HG02884 (cell line): ENCODE results near the gene ZC3HAV1L.
A peak's percentile ranks its signal among the peaks of the same experiment; 100 is the strongest.
"Not testable (repeated sequence)": the region's sequence is repeated elsewhere in the genome, so short reads cannot be mapped to it uniquely, and the experiment has no call there.

ENCODE experiments used
- ATAC-seq: cut with Tn5 transposase; IDR thresholded peaks from one replicate; pipeline ENCODE4 v1.9.1; 2021; ENCODE audit warnings: mild to moderate bottlenecking, moderate library complexity; ENCODE audit not compliant: unreplicated experiment

The ZC3HAV1L gene

DNA sequence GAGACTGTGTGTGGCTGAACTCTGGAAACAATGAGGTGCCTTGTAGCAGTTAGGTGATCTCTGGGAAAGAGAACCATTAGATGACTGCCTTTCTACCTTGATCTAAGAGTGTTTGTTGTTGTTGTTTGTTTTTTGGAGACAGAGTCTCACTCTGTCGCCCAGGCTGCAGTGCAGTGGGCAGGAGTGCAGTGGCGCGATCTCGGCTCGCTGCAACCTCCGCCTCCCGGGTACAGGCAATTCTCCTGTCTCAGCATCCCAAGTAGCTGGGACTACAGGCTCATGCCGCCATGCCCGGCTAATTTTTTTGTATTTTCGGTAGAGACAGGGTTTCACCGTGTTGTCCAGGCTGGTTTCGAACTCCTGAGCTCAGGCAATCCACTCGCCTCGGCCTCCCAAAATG, 18.8 kb upstream of the ZC3HAV1L start:
- ATAC-seq = not testable (repeated sequence)

DNA sequence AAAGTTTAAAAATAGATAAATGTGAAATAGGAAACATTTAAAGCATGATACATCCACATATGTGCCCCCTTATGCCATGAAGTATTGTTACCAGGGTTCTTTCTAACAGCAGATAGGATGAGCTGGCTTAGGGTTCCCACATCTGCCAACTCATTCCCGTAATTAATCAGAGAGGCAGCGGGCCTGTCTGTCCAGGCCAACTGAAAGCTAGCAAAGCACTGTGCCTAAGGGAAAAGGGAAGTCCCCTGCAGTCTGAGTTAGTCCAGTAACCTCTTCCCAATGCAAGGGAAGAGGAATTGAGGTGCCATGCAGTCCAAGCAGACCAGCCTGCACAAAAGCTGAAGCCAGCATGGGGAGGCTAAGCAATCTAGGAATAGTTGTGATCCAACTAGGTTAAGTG, 18.3 kb upstream of the ZC3HAV1L start:
- no peak for ATAC-seq

DNA sequence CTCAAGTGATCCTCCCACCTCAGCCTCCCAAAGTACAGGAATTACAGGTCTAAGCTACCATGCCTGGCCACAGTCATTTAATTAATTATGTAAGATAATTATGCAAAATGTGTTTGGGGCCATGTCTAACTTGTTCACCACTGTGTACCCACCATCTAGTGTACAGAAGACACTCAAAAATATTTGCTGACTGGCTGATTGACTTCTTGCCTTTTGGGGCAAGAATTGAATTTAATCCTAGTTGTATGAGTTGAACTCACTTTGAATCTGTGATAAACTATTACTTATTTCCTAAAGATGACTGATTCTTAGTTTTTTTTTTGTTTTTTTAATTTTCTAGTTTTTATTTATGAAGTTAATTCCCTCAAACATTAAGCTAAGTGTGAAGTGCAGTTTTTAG, 15.8 kb upstream of the ZC3HAV1L start:
- no peak for ATAC-seq

DNA sequence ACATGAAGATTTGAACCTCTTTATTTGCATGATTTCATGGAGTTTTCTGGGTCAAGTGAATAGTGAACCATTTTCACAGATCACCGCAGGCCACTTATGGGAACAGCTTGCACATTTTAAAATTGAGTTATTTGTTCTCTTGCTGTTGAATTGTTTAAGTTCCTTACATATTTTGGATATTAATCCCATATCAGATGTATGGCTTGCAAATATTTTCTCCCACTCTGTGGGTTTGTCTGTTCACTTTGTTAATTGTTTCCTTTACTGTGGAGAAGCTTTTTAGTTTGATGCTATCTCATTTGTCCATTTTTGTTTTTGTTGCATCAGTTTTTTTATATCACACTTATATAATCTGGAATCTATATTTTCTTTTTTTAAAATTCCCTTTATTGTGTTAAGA, 14.1 kb upstream of the ZC3HAV1L start:
- no peak for ATAC-seq

DNA sequence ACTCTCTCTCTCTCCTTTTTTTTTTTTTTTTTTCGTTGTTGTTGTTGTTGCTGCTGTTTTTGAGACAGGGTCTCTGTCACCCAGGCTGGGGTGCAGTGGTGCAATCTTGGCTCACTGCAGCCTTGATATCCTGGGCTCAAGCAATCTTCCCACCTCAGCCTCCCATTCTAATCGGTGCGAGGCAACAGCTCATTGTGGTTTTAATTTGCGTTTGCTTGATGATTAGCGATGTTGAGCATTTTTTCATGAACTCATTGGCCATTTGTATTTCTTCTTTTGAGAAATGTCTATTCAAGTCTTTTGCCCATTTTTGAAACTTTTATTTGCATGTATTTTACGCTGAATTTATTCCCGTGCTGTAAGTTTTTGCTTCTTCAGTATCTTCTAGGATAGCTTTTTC, 13.3 kb upstream of the ZC3HAV1L start:
- no peak for ATAC-seq

DNA sequence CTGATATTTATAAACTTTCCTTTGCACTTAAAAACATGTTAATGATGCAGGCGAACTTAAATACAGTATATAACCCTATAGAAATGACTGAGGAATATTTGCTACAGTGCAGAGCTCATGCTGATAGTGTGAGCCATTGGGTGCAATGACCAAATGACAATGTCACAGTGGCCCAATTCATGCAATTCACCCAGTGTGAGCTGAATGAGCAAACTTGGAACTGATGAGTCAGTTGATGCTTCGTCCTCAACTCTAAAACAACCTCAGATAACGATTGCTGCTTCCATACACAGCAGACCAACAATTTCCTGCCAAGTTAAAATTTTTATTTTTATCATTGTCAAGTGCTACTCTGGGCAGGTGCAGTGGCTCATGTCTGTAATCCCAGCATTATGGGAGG, 12.1 kb upstream of the ZC3HAV1L start:
- ATAC-seq = no peak

DNA sequence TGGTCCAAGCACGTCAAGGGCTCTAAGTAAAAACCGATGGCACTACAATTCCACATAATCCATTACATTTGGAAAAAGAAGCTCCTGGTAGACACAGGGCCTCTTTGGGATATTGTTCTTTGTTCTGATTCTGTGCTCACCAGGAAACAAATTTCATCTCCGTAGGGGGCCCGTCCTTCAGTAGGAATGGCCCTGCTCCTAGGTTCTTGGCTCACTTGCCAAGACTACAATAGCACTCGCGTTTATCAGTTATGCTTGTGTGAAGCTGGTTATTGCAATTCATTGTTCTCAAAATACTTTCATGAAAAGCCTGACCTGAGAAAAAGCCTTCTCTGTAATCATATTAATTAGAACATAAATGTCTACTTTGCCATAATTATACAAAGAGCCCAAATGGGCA, 10.3 kb upstream of the ZC3HAV1L start:
- no peak for ATAC-seq

DNA sequence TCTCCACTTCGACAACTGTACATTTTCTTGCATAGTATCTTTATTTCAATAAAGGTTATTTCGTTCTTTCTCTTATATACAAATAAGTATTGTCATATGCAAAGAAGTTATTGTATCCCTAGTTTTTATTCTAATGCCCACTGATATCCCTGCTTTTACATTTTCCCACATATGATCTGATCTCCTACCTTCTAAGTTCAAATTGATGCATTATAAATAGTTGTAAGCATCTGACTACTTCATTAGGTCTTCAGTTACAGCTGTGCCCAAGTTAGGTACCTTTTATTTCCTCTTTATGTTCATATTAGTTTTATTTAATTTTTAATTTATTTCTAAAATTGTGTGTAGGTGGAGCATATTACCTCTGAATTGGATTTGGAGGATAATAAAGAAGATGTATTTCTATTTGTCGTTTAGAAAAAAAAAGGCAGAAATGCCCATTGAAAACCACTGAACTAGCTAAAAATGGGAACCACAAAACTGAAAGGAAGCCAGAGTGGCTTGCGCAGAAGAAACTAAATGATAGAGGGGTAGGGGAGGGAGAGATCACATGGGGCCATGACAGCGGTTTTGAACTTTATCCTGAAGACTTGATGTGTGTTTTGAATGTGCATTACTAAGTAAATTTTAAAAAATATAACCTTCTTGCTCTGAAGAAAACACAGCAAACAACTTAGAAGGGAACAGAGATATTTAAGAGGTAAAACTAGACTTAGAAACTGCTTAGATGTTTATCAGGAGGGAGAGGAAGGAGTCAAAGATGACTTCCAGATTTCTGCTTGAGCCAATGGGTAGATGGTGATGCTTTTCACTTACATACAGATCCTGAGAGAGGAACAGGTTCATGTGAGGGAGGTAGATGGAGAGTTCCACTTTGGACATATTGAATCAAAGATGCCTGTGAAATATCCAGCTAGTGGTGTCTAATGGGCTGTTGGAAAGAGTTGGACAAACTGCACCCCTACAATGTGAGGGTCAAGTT, 9.3 kb upstream of the ZC3HAV1L start:
- ATAC-seq = peak; percentile 49

DNA sequence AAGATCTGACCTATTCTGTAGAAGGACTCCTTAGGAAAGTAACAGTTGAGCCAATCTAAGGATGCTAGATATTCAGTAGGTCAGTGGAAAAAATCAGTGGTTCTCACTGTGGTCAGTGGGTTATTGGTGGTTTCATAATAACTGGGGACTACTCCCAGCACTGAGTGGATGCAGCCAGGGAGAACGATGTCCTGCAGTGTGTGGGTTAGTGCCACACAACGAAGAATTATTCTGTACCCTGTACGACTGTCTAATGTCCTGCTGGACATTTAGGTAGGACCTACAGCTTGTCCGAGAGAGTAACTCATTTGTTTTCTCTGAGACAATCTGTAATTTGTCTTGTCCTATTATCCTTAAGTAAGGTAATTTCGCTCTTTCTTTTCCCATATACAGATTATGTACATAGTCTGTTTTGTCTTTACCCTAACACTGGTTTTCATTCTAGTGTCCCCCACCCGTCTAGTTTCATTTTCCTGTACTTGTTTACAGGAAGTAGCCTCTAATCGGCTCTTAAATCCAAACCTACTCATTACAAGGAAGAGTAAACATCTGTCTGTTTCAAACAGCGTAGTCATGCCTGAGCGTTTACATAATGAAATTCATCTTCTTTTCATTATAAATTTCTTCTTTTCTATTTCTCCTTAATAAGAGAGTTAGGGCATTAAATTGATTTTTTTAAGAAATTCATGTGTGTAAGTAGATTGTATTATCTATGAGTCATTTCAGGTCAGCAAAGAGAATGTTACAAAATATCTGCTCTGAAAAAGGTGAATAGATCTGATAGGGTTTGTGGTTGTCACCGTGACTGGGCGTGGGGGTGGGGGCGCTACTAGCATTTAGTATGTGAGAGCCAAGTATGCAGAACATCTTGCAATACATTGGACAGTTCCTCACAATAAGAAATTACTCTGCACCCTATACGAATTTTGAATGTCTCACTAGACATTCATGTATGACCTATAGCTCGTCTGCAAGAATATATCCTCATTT, 8.3 kb upstream of the ZC3HAV1L start:
- no peak for ATAC-seq

DNA sequence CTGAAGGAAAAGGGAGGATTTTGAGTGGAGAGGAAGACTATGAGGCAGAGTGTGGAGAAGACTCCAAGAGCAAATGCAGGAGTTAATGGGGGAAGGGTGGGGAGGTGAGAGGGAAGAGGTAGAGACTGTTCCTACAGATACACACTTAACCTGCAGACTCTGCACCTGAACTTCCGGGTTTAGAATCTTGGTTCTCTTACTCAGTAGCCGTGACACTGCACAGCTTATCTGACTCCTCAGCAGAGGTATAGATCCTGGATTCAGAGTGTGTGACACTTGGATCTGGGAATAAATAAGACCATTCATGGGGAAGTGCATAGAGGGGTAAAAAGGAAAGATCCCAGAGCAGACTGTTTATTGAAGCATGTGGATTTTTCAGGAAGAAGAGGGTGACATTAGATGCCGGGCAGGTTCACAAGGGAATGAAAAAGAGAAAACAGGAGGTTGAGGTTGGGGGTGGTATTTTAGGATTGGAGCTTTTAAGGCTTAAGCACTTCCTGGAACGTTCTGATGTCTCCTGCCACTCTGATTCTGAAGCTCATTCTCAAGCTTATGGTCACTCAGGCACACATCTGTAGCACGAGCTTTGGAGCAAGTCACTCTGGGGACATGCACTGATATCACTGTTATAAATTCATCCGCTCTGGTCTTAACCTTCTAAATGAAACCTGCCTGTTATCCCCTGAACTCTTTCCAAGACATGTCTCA, 5.7 kb upstream of the ZC3HAV1L start:
- ATAC-seq = no peak

DNA sequence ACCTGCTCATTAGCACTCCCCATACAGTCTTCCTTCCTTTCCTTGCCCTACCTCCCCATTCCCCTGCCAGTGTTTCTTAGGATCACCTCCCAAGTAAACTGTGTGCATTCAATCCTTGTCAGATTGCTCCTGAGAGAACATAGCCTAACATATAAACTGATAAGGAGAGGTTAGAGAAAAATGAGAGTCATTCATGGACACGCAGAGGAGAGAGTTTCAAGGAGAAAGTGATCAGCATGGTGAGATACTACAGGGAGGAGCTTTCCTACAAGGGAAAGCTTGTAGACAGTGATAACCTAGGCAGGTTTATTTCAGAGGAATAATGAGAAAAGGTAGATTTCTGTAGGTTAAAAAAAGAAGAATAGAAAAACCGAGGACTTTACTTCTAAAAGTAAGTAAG, 2.8 kb upstream of the ZC3HAV1L start:
- no peak for ATAC-seq

DNA sequence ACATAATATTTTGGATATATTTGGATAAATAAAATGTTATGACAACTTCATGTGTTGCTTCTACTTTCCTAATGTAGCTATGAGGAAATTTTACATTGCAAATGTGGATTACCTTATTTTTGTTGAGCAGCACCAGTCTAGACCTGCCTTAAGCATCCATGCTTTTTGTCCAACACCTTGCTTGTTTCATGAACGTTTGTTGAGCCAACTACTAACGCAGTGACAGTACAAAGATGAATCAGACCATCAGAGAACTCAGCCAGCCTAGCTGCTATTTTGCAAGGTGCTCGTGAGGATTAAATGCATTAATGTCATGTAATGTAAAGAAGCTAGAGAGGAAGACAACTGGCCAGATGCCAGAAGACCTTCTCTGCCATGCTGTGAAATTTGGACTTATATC, 1.1 kb upstream of the ZC3HAV1L start:
- ATAC-seq = no peak

DNA sequence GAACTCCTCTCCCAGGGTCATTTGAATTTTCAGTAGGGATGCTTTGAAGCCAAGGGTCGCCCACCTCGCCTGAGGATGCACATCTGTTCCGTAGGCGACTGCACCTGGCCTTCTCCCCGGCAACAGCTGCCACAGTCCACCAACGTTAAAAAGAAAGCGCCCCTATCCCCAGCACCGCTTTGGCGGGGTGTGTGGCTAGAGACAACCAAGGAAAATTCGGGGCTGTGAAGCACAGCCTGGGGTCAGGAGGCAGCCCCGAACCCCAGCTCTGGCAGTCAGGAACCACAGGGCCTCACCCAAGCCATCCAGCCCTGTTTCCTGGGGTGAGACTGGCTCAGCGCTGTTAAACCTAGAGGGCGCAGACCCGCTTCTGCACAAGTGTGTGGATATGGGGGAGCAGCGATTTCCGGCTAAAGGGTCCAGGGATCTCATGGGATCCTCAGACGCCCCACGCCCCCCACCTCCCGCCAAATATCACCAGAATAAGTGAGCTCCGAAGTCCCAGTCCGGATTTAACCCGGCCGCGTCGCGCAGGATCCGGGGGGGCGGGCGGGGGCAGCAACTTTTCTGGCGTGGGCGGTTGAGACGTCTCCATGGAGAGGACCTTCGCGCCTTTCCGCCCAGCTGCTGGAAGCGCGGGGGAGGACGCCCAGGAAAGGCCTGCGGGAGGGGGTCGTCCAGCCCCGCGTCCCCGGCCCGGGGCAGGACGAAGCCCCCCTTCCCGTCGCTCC, 822 bp downstream of the ZC3HAV1L start:
- ATAC-seq = peak; percentile 34

DNA sequence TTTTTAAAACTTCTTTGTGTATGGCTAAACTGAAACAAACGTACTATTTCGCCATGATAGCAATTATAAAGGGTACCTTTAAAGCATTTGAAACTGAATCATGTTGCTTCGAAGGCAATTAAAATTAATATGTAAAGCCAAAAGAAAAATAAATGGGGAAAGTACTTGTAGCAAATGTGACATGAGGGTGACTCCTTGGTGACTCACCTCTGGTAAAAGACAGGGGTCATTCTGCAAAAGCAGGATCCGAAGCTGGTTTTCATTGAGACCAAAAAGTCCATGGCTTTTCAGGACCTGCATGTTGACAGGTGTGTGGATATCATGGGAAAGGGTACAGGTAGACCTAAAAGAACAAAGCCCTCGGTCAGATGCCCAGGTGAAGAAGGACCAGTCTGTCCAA, 1.5 kb downstream of the ZC3HAV1L start:
- ATAC-seq = no peak

DNA sequence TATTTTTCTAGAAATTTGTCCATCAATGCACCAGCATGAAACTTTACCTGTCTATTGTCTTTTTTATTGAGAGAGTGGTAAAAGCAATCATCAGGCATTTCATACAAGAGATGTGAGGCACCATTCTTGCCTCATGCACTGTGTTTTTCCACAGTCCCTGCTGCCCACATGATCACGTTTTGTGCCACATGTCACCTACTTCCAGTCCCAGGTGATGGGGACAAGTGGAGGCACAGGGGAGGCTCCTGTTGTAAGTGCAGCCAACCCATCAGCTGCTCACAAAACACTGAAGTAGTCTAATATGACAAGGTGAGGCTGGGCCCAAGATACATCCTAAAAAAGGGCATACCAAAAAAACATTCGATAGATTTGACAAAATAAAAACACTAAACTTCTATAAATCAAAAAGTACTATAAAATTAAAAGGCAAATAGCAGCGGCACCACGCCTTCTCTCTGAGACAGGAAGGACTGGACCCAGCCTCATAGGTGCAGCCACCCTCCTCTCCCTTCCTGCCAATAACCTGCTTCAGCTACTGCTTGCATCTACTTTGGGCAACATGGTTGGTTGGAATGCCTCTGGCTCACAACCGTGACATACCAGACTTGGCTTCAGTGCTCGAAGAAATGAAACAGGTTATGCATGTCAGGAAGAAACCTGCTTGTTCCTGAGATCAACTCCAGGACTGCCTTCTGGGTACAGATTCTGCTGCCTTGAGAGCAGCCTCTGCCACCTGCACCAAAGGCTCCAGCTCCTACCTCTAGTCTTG, 2.3 kb downstream of the ZC3HAV1L start:
- ATAC-seq = no peak

DNA sequence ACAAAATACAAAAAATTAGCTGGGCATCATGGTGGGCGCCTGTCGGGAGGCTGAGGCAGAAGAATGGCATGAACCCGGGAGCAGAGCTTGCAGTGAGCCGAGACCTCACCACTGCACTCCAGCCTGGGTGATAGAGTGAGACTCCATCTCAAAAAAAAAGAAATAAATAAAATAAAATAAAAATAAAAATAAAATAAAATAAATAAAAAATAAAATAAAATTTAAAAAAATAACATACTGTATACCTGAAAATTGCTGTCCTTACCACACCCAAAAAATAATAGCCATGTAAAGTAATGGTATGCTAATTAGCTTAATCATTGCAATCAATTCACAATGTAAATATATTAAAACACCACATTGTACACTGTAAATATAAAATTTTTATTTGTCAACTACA, 3.4 kb downstream of the ZC3HAV1L start:
- ATAC-seq = no peak

DNA sequence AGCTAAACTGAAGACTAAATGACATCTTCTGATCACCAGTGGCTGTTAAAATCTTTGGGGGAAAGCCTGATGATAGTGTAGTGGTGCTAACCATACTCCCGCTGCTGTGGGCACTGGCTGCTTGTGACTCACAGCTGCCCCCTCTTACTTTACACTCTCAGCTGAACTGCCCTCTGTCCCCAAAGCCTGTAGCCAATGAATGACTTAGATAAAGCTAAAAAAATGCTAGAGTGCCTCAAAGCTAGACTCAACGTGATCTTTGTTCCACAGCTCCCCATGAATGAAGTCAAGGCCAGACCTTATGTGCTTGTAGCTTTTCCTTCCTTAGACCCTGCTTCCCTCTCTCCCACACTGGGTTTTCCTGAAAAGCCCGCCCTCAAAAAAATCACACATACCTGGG, 6.5 kb downstream of the ZC3HAV1L start:
- no peak for ATAC-seq

DNA sequence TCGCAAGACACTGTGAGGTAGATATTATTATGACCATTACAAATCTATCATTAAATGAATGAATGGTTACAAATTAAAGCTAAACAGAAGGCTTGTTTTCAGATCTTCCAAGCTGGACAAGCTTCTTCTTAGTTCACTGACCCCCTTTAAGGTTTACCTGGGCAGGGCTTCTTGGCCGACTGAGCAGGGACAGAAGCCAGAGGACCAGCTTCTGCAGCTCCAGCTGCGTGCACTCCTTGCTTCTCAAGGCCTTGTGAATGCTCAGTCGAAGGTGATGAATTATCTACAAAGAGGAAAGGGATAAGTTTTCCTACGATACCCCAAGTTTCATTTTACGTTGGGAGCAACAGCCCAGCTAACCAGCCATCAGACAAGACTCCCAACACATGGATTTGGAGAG, 9.3 kb downstream of the ZC3HAV1L start:
- ATAC-seq = no peak

DNA sequence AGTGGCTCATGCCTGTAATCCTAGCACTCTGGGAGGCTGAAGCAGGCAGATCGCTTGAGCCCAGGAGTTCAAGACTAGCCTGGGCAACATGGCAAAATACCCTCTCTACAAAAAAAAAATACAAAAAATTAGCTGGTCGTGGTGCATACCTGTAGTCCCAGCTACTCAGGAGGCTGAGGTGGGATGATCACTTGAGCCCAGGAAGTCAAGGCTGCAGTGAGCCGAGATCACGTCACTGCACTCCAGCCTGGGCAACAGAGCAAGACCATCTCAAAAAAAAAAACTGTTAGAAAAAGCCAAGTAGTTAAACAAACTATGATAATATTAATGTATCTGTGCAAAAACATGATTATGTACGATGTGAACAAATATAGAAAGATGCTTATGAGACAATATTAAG, 10.0 kb downstream of the ZC3HAV1L start:
- ATAC-seq = not testable (repeated sequence)

DNA sequence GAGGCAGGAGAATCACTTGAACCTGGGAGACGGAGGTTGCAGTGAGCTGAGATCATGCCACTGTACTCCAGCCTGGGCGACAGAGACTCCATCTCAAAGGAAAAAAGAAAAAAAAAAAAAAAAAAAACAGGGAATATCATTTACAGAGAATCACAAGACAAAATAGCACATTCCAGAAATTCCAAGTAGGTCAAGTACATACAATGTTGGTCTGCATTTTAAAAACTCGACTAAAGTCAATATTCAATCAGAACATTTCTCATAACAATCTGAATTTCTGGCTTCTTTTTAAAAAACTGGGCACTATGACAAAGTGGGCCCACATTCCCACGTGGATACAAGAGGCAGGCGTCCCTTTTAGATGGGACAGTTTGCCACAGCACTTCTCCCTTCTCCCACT, 12.8 kb downstream of the ZC3HAV1L start:
- ATAC-seq = no peak
